HCT116 (cell line): ENCODE data around the gene POP4. TPM values are rescaled to one million over a fixed set of nuclear protein-coding genes. Genes with fewer than 3 reads are reported as not detected.

Experiments used
- ATAC-seq: fragments of 200-7000 bp; cut with Tn5 transposase; 2 replicates; pipeline ENCODE4 v1.9.1; 2020; ENCODE audit warnings: mild to moderate bottlenecking, moderate library complexity
- BruUV-seq: library from RNA; stranded (reverse); fragments of 400-500 nt; replicated peaks from 2 replicates; lab custom pipeline; 2021; lab: Mats Ljungman, UMichigan
- CTCF ChIA-PET: fragments of 300-600 bp; sonication (Branson Sonifier 250); formaldehyde crosslinking; loops from one replicate; lab custom pipeline; 2021; ENCODE audit warnings: antibody characterized with exemption; lab: Charles Lee
- POLR2A ChIA-PET: fragments of 300-600, 350-600 bp; sonication (Branson Sonifier 250); formaldehyde crosslinking; loops from one replicate; lab custom pipeline; 2021; ENCODE audit warnings: antibody characterized with exemption; lab: Charles Lee
- RAD21 ChIA-PET, 2 experiments: fragments of 300-600 bp; sonication (Branson Sonifier 250); formaldehyde crosslinking; loops; one replicate each; lab custom pipeline; 2023; ENCODE audit warnings: low total read pairs in 2 of 2; ENCODE audit not compliant: uncharacterized antibody in 2 of 2, unreplicated experiment in 2 of 2, low non-redundant PET in 1 of 2; lab: Charles Lee
- DNase-seq: peaks from one replicate; pipeline ENCODE4 v3.0.0-alpha.2; 2010; ENCODE audit warnings: low read depth, low spot score
- H2AFZ ChIP-seq: fragments of 200-600 bp; shearing (Covaris generic), sonication (generic); 2 replicates; pipeline ENCODE4 v1.6.1; 2017; ENCODE audit warnings: low read depth, mixed run types, mixed read lengths, antibody characterized with exemption, low read length; ENCODE audit not compliant: poor library complexity, severe bottlenecking
- H3K27ac ChIP-seq: 2 replicates; pipeline ENCODE4 v1.5.1; 2012; ENCODE audit warnings: low read depth, low read length
- H3K27me3 ChIP-seq: fragments of 200-600 bp; sonication (generic); 2 replicates; pipeline ENCODE4 v1.6.1; 2016; ENCODE audit warnings: mixed run types, low read length, mixed read lengths; ENCODE audit not compliant: insufficient read depth
- H3K36me3 ChIP-seq, 2 experiments: fragments of 200-500 bp in 1 of 2; fragments of 200-600 bp in 1 of 2; sonication (Bioruptor generic) in 1 of 2; sonication (generic) in 1 of 2; 2 replicates each; pipeline versions ENCODE4 v1.5.1 to v1.6.1; 2014 to 2016; ENCODE audit warnings: low read length in 2 of 2, inconsistent platforms in 1 of 2, mixed read lengths in 1 of 2, mixed run types in 1 of 2; ENCODE audit not compliant: insufficient read depth in 2 of 2, control insufficient read depth in 1 of 2
- H3K4me1 ChIP-seq, 2 experiments: fragments of 200-600 bp in 1 of 2; sonication (generic) in 1 of 2; 2 replicates each; pipeline versions ENCODE4 v1.5.1 to v1.6.1; 2012 to 2017; ENCODE audit warnings: low read length in 2 of 2, inconsistent platforms in 1 of 2, mild to moderate bottlenecking in 1 of 2, mixed read lengths in 1 of 2, mixed run types in 1 of 2, moderate library complexity in 1 of 2; ENCODE audit not compliant: insufficient read depth in 2 of 2, control insufficient read depth in 1 of 2
- H3K4me2 ChIP-seq: fragments of 200-600 bp; sonication (generic); 2 replicates; pipeline ENCODE4 v1.6.1; 2017; ENCODE audit warnings: mixed run types, low read length, mixed read lengths
- H3K4me3 ChIP-seq, 2 experiments: fragments of 200-600 bp in 1 of 2; sonication (generic) in 1 of 2; replicated peaks in 1 of 2; 2 replicates each; pipeline ENCODE4 v1.5.1; 2011 to 2016; ENCODE audit warnings: low read length in 2 of 2, control low read depth in 1 of 2, low read depth in 1 of 2, mild to moderate bottlenecking in 1 of 2, mixed read lengths in 1 of 2, mixed run types in 1 of 2
- H3K79me2 ChIP-seq: fragments of 200-600 bp; sonication (generic); 2 replicates; pipeline ENCODE4 v1.6.1; 2017; ENCODE audit warnings: mild to moderate bottlenecking, mixed run types, low read length, moderate library complexity, mixed read lengths; ENCODE audit not compliant: insufficient read depth
- H3K9ac ChIP-seq: fragments of 200-600 bp; sonication (generic); 2 replicates; pipeline ENCODE4 v1.6.1; 2016; ENCODE audit warnings: low read length, mixed read lengths
- H3K9me2 ChIP-seq: fragments of 200-600 bp; sonication (generic), shearing (Covaris generic); 2 replicates; pipeline ENCODE4 v1.6.1; 2017; ENCODE audit warnings: mixed run types, mild to moderate bottlenecking, moderate library complexity; ENCODE audit not compliant: insufficient read depth
- H3K9me3 ChIP-seq, 2 experiments: fragments of 200-500 bp in 1 of 2; fragments of 200-600 bp in 1 of 2; sonication (Bioruptor generic) in 1 of 2; sonication (generic) in 1 of 2; 2 replicates each; pipeline ENCODE4 v1.6.1; 2014 to 2017; ENCODE audit warnings: low read length in 2 of 2, mixed read lengths in 2 of 2, inconsistent platforms in 1 of 2, low read depth in 1 of 2, mild to moderate bottlenecking in 1 of 2, mixed run types in 1 of 2, moderate library complexity in 1 of 2; ENCODE audit not compliant: control insufficient read depth in 1 of 2, insufficient read depth in 1 of 2
- H4K20me1 ChIP-seq: fragments of 200-600 bp; sonication (generic), shearing (Covaris generic); 2 replicates; pipeline ENCODE4 v1.6.1; 2017; ENCODE audit warnings: mixed run types, mild to moderate bottlenecking, moderate library complexity; ENCODE audit not compliant: insufficient read depth
- ATF3 ChIP-seq: IDR thresholded peaks from 2 replicates; pipeline ENCODE4 v1.6.1; 2012
- CEBPB ChIP-seq: IDR thresholded peaks from 2 replicates; pipeline ENCODE4 v1.6.1; 2012; ENCODE audit warnings: low read depth
- CTCF ChIP-seq, 3 experiments: fragments of 200-600 bp in 1 of 3; sonication (generic) in 1 of 3; IDR thresholded peaks in 2 of 3; conservative IDR thresholded peaks in 1 of 3; 2 replicates each; pipeline ENCODE4 v1.5.1; 2012 to 2017; ENCODE audit warnings: low read depth in 2 of 3, low read length in 2 of 3, antibody characterized with exemption in 1 of 3, borderline replicate concordance in 1 of 3, control low read depth in 1 of 3, mild to moderate bottlenecking in 1 of 3, mixed read lengths in 1 of 3, mixed run types in 1 of 3, moderate library complexity in 1 of 3; ENCODE audit not compliant: insufficient read depth in 1 of 3
- EGR1 ChIP-seq: IDR thresholded peaks from 2 replicates; pipeline ENCODE4 v1.6.1; 2012; ENCODE audit warnings: low read depth
- ELF1 ChIP-seq: IDR thresholded peaks from 2 replicates; pipeline ENCODE4 v1.6.1; 2012; ENCODE audit warnings: low read depth, borderline replicate concordance
- EZH2 ChIP-seq: fragments of 200-600 bp; sonication (generic); IDR thresholded peaks from 2 replicates; pipeline ENCODE4 v1.6.1; 2017; ENCODE audit warnings: antibody characterized with exemption, mixed run types
- EZH2phosphoT487 ChIP-seq: fragments of 200-600 bp; IDR thresholded peaks from 2 replicates; pipeline ENCODE4 v1.6.1; 2018; ENCODE audit warnings: antibody characterized with exemption, borderline replicate concordance
- JUND ChIP-seq: IDR thresholded peaks from 2 replicates; pipeline ENCODE4 v1.6.1; 2012
- MAX ChIP-seq: IDR thresholded peaks from 2 replicates; pipeline ENCODE4 v1.6.1; 2012
- POLR2A ChIP-seq: IDR thresholded peaks from 2 replicates; pipeline ENCODE4 v1.7.0; 2011; ENCODE audit warnings: borderline replicate concordance; ENCODE audit not compliant: insufficient read depth, insufficient read length; ENCODE audit errors: extremely low read depth
- POLR2AphosphoS5 ChIP-seq: IDR thresholded peaks from 2 replicates; pipeline ENCODE4 v1.6.1; 2011; ENCODE audit warnings: mild to moderate bottlenecking, low read depth, low read length, moderate library complexity
- RAD21 ChIP-seq: IDR thresholded peaks from 2 replicates; pipeline ENCODE4 v1.6.1; 2012; ENCODE audit warnings: low read depth, mild to moderate bottlenecking
- REST ChIP-seq: IDR thresholded peaks from 2 replicates; pipeline ENCODE4 v1.6.1; 2012; ENCODE audit warnings: low read depth
- TCF7L2 ChIP-seq: IDR thresholded peaks from 2 replicates; pipeline ENCODE4 v1.7.0; 2011; ENCODE audit warnings: borderline replicate concordance, inconsistent platforms; ENCODE audit not compliant: insufficient read depth, insufficient read length; ENCODE audit errors: extremely low read depth
- YY1 ChIP-seq: IDR thresholded peaks from 2 replicates; pipeline ENCODE4 v1.6.1; 2011; ENCODE audit warnings: low read length, low read depth, moderate library complexity, mild to moderate bottlenecking; ENCODE audit not compliant: insufficient replicate concordance; ENCODE audit errors: extremely low read depth
- ZBTB33 ChIP-seq: IDR thresholded peaks from 2 replicates; pipeline ENCODE4 v1.6.1; 2011; ENCODE audit warnings: mild to moderate bottlenecking, low read length, moderate library complexity; ENCODE audit not compliant: insufficient replicate concordance; ENCODE audit errors: extremely low read depth
- intact Hi-C: fragments of 100-400 bp; cut with micrococcal nuclease; formaldehyde crosslinking; loops from 2 replicates; pipeline ENCODE4 v1.10.0; 2022
- total RNA-seq: library from RNA; stranded (reverse); gene quantifications from one replicate; pipeline ENCODE4 v1.2.1, GENCODE V29; 2021; ENCODE audit not compliant: unreplicated experiment

The POP4 gene
- total RNA-seq, 1 experiment from 2014 or later, result 61.2 TPM

GRCh38 chr19:29644210-29644609, 38.1 kb downstream of the POP4 start:
- RAD21 ChIA-PET, result no interaction called here

More at GRCh38 chr19:29644210-29644609, 38.1 kb downstream of the POP4 start:
- H3K27ac ChIP-seq, result no peak overlapping the region
- intact Hi-C loops, result no loop called here
- no peaks in the 10 kb centered on the region for H3K79me2 ChIP-seq
- H3K36me3 ChIP-seq, result no peaks in the 10 kb centered on the region
- H3K9ac ChIP-seq, result no peak overlapping the region
- no peak overlapping the region for H2AFZ ChIP-seq
- no peaks in the 10 kb centered on the region for H3K9me2 ChIP-seq
- no peaks in the 10 kb centered on the region for H4K20me1 ChIP-seq
- no peak overlapping the region for H3K4me2 ChIP-seq
- no peak for ATAC-seq
- BruUV-seq, result no TSS peak
- H3K4me3 ChIP-seq, result no peak overlapping the region
- H3K27me3 ChIP-seq, result peaks cover 7% of the 10 kb centered on the region; the same call in 1 of the 2 replicates
- no peak for TF ChIP-seq ELF1
- no peak for TF ChIP-seq EZH2
- TF ChIP-seq JUND, result no peak
- no peak for TF ChIP-seq EZH2phosphoT487
- no peak for TF ChIP-seq REST
- no peak for TF ChIP-seq RAD21
- TF ChIP-seq ZBTB33, result no peak
- no peak for TF ChIP-seq CEBPB
- no peak for TF ChIP-seq MAX
- no peak for TF ChIP-seq YY1
- TF ChIP-seq POLR2AphosphoS5, result no peak
- TF ChIP-seq CTCF (IDR thresholded peaks at IDR 0.05 in 2 of 3, conservative IDR thresholded peaks at IDR 0.05 in 1 of 3; ENCODE audit: borderline replicate concordance in 1 of 3, insufficient read depth in 1 of 3, low read depth in 2 of 3, low read length in 2 of 3), result no peak
- no peak for TF ChIP-seq POLR2A
- no peak for TF ChIP-seq EGR1
- no peak for TF ChIP-seq TCF7L2
- TF ChIP-seq ATF3, result no peak
- no peak for DNase-seq
- POLR2A ChIA-PET, result interaction anchor here (0.6 kb wide), 1 partner anchor 46 kb away, joined by 3 read pairs; no protein-coding TSS in a partner anchor
- no peaks in the 10 kb centered on the region for H3K4me1 ChIP-seq
- CTCF ChIA-PET, result no interaction called here
- H3K9me3 ChIP-seq, result no peaks in the 10 kb centered on the region
